BJ (cell line): Measurements from ENCODE around the gene CCDC150. TPM values are rescaled to one million over a fixed set of nuclear protein-coding genes. Genes with fewer than 3 reads are reported as not detected.
A peak's percentile ranks its signal among the peaks of the same experiment; 100 is the strongest.

ENCODE experiments used
- CTCF ChIA-PET: fragments of 350-600 bp; formaldehyde crosslinking; extraction: SDS; loops from one replicate; lab custom pipeline; 2021; ENCODE audit warnings: antibody characterized with exemption, inconsistent platforms; lab: Yijun Ruan, JAX
- POLR2A ChIA-PET: fragments of 300-600 bp; sonication (Branson Sonifier 250); formaldehyde crosslinking; extraction: SDS; loops from one replicate; lab custom pipeline; 2021; ENCODE audit warnings: antibody characterized with exemption; lab: Charles Lee
- DNase-seq: peaks from one replicate; pipeline ENCODE4 v3.0.0-alpha.2; 2011; ENCODE audit warnings: low read depth
- H3K27me3 ChIP-seq: 2 replicates; pipeline ENCODE4 v1.6.0; 2011; ENCODE audit warnings: low read length; ENCODE audit not compliant: control insufficient read depth, insufficient read depth
- H3K36me3 ChIP-seq: 2 replicates; pipeline ENCODE4 v1.5.1; 2011; ENCODE audit warnings: low read length; ENCODE audit not compliant: control insufficient read depth, insufficient read depth
- H3K4me3 ChIP-seq: 2 replicates; pipeline ENCODE4 v1.5.1; 2011; ENCODE audit warnings: low read depth, mild to moderate bottlenecking, control low read depth, low read length
- polyA plus RNA-seq: library from polyadenylated mRNA; depleted of rRNA; stranded (reverse); fragments of >200 nt; gene quantifications from 2 replicates; pipeline ENCODE4 v1.2.3, GENCODE V29; 2011
- TF ChIP-seq, protein P1 (sequence below): IDR thresholded peaks from 2 replicates; pipeline ENCODE4 v1.5.1; 2011; ENCODE audit warnings: low read depth, mild to moderate bottlenecking, control low read depth, inconsistent platforms, low read length, moderate library complexity; ENCODE audit not compliant: insufficient read depth

Gene CCDC150
- polyA plus RNA-seq, 1 experiment, result 0.96 TPM

DNA sequence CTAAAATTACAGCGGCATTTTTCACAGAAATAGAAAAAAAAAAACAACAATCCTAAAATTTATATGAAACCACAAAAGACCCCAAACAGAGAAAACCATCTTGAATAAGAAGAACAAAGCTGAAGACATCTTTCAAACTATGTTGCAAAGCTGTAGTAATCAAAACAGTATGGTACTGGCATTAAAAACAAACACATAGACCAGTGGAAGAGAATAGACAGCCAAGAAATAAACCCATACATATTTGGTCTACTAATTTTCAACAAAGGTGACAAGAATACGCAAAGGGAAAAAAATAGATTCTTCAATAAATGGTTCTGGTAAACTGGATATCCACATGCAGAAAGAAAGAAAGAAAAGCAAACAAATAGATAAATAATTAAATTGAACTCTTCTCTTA lies 9.0 kb upstream of the CCDC150 start:
- Histone ChIP-seq H3K36me3 (no peaks in the 10 kb centered on the region), H3K4me3 (no peak overlapping the region), H3K27me3 (no peaks in the 10 kb centered on the region)
- DNase-seq, result no peak
- ChIA-PET CTCF (no interaction called here), POLR2A (no interaction called here)
- TF ChIP-seq, protein P1, sequence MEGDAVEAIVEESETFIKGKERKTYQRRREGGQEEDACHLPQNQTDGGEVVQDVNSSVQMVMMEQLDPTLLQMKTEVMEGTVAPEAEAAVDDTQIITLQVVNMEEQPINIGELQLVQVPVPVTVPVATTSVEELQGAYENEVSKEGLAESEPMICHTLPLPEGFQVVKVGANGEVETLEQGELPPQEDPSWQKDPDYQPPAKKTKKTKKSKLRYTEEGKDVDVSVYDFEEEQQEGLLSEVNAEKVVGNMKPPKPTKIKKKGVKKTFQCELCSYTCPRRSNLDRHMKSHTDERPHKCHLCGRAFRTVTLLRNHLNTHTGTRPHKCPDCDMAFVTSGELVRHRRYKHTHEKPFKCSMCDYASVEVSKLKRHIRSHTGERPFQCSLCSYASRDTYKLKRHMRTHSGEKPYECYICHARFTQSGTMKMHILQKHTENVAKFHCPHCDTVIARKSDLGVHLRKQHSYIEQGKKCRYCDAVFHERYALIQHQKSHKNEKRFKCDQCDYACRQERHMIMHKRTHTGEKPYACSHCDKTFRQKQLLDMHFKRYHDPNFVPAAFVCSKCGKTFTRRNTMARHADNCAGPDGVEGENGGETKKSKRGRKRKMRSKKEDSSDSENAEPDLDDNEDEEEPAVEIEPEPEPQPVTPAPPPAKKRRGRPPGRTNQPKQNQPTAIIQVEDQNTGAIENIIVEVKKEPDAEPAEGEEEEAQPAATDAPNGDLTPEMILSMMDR, result no peak

DNA sequence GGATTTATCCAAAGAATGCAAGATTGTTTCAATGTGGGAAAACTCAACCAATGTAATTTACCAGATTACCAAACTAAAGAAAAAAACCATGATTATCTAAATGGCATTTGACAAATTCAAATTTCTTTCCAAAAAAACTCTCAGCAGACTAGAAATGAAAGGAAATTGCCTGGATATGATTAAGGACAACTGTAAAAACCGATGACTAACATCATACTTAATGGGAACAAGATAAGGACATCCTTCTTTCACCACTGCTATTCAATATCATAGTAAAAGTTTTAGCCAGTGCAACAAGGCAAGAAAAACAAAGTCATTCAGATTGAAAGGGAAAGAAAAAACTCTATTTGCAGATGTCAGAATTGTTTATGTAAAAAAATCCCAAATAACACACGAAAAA lies 4.4 kb upstream of the CCDC150 start:
- Histone ChIP-seq H3K27me3 (no peaks in the 10 kb centered on the region), H3K36me3 (no peaks in the 10 kb centered on the region), H3K4me3 (no peak overlapping the region)
- CTCF ChIA-PET, result no interaction called here
- POLR2A ChIA-PET, result no interaction called here
- peak; percentile 12 for DNase-seq
- TF ChIP-seq, protein P1, result no peak

DNA sequence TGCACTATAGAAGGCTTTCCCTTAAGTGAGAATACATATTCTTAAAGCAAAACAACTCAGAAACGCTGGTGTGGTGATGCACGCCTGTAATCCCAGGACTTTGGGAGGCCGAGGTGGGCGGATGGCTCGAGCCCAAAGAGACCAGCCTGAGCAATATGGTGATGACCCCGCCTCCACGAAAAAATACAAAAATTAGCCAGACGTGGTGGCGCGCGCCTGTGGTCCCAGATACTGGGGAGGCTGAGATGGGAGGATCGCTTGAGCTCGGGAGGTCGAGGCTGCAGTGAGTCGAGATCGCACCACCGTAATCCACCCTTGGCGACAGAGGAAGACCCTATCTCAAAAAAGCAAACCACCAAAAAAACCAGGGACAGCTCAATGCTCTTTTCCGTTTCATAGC lies 750 bp upstream of the CCDC150 start:
- Histone ChIP-seq H3K27me3 (no peaks in the 10 kb centered on the region), H3K36me3 (no peaks in the 10 kb centered on the region), H3K4me3 (no peak overlapping the region; the same call in 1 of the 2 replicates)
- ChIA-PET POLR2A (no interaction called here), CTCF (interaction anchor here (0.5 to 0.7 kb wide), 3 partner anchors 110 to 185 kb away, joined by 3 read pairs; no protein-coding TSS in a partner anchor)
- DNase-seq, result no peak
- TF ChIP-seq, protein P1, result no peak

DNA sequence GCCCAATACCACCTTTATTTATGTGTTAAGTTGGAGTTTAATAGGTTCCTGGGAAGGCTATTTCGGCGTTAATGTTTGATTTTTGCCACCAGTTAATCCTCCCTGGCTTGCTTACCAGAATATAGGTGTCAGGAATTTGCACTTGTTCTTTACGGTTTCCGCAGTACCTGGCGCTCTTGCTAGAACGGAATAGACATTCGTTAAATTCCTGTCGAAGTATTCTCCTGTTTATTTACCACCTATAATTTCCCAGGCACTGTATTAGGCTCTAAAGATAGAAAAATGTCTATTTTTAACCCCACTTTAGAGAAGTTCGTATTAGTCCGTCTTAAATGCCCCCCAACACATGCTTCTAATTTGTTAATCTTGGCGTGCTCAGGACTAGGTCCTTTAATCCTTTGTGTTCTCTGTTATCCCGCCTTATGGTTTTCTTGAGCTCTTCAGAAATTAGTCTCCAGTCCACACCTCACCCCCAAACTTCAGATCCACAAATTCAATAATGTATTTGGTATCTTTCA lies 575 bp downstream of the CCDC150 start:
- TF ChIP-seq, protein P1, result no peak
- POLR2A ChIA-PET, result no interaction called here

DNA sequence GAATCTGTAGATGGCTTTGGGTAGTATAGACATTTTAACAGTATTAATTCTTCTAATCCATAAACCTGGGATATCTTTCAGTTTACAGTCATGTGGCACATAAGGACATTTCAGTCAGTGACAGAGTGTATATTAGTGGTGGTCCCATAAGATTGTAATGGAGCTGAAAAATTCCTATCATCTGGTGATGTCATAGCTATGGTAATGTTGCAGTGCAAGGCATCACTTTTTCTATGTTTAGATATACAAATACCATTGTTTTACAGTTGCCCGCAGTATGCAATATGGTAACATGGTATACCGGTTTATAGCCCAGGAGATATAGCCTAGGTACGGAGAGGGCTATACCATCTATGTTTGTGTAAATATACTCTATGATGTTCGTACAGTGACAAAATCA lies 9.7 kb downstream of the CCDC150 start:
- H3K4me3 ChIP-seq, result no peak overlapping the region
- ChIA-PET POLR2A (no interaction called here), CTCF (no interaction called here)
- TF ChIP-seq, protein P1, result no peak
- no peaks in the 10 kb centered on the region for H3K27me3 ChIP-seq
- DNase-seq, result no peak
- H3K36me3 ChIP-seq, result no peaks in the 10 kb centered on the region

More for the DNA sequence above, 575 bp downstream of the CCDC150 start:
- H3K27me3 ChIP-seq, result no peaks in the 10 kb centered on the region
- no peak for DNase-seq
- H3K4me3 ChIP-seq, result peak overlapping the region; percentile 72
- H3K36me3 ChIP-seq, result no peaks in the 10 kb centered on the region
- CTCF ChIA-PET, result interaction anchor here (0.7 kb wide), 1 partner anchor 572 kb away, joined by 6 read pairs; the partner anchor contains the start of gene DNAH7
